GM18858 (cell line): Measurements from ENCODE around the gene CLIC5.

Experiments
- ATAC-seq: cut with Tn5 transposase; IDR thresholded peaks from one replicate; pipeline ENCODE4 v1.9.1; 2021; ENCODE audit not compliant: unreplicated experiment

The CLIC5 gene

GRCh38 chr6:46015119-46015968, at the start of gene CLIC5:
Gene CLIC5 (minus strand): TSS chr6:46015860. CDS start chr6:46015542, 318 bp downstream.
- ATAC-seq, result no peak

- ATAC-seq, result no peak
Observed at GRCh38 chr6:46062991-46063390, 47.3 kb upstream of the CLIC5 start.

- no peak for ATAC-seq
Observed at GRCh38 chr6:46062312-46062711, 46.7 kb upstream of the CLIC5 start.

- ATAC-seq, result no peak
Observed at GRCh38 chr6:46061497-46061896, 45.8 kb upstream of the CLIC5 start.

- ATAC-seq, result no peak
Observed at GRCh38 chr6:46059608-46060007, 43.9 kb upstream of the CLIC5 start.

GRCh38 chr6:46058951-46059350, 43.3 kb upstream of the CLIC5 start:
- ATAC-seq, result no peak

- no peak for ATAC-seq
Observed at GRCh38 chr6:46057792-46058191, 42.1 kb upstream of the CLIC5 start.

GRCh38 chr6:46056906-46057529, 41.4 kb upstream of the CLIC5 start:
- no peak for ATAC-seq

- no peak for ATAC-seq
Observed at GRCh38 chr6:46054516-46054915, 38.9 kb upstream of the CLIC5 start.

GRCh38 chr6:46053039-46053933, 37.6 kb upstream of the CLIC5 start:
- no peak for ATAC-seq

- no peak for ATAC-seq
Observed at GRCh38 chr6:46052479-46052878, 36.8 kb upstream of the CLIC5 start.

- no peak for ATAC-seq
Observed at GRCh38 chr6:46051962-46052361, 36.3 kb upstream of the CLIC5 start.

- ATAC-seq, result no peak
Observed at GRCh38 chr6:46050845-46051405, 35.3 kb upstream of the CLIC5 start.

GRCh38 chr6:46048646-46049297, 33.1 kb upstream of the CLIC5 start:
- no peak for ATAC-seq

- no peak for ATAC-seq
Observed at GRCh38 chr6:46046558-46047174, 31.0 kb upstream of the CLIC5 start.

GRCh38 chr6:46044881-46045617, 29.4 kb upstream of the CLIC5 start:
- ATAC-seq, result no peak

- peak; percentile 87 for ATAC-seq
Observed at GRCh38 chr6:46042355-46042999, 26.8 kb upstream of the CLIC5 start.

- no peak for ATAC-seq
Observed at GRCh38 chr6:46040288-46040687, 24.6 kb upstream of the CLIC5 start.

GRCh38 chr6:46039646-46040045, 24.0 kb upstream of the CLIC5 start:
- ATAC-seq, result no peak
